ENCODE results near the gene CKMT2. TPM values are rescaled to one million over a fixed set of nuclear protein-coding genes. Genes with fewer than 3 reads are reported as not detected.

CKMT2 gene
- total and polyA plus RNA-seq, 2 donors (not counting 3 experiments of a cell fraction or from before 2014, with no cell fraction given) = not detected

DNA sequence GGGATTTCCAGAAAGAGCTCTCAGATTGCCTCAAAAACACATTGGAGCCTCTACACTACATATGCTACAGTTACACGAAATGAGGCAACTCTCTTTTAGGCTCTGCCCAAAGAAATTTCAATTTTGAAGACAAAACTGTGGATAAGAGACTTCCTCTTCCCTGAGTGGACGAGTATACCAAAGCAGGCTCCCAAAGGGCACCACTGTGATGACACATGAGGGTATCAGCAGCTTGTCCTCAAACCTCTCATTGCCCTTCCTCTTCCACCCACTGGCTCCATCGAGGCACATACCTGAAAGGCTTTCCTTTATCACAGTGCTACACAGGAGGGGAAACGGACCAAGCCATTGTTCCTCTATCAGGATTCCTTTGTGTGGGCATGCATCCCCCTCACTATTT is 11.3 kb downstream of the CKMT2 start:
- dilution Hi-C loops (cut with MboI; ENCODE audit: extremely low pct_ligation_motif_present, low sequenced_read_pairs) (no loop called here), intact Hi-C loops (cut with micrococcal nuclease) (no loop called here)
- Histone ChIP-seq H3K27ac (ENCODE audit: insufficient read depth, low read depth, low read length) (no peak overlapping the region), H3K79me2 (ENCODE audit: control insufficient read depth, insufficient read depth, low read length) (no peaks in the 10 kb centered on the region), H4K20me1 (replicated peaks; ENCODE audit: control insufficient read depth, extremely low read depth, insufficient read depth, low read length) (no peaks in the 10 kb centered on the region), H3K4me1 (ENCODE audit: control insufficient read depth, extremely low read depth, insufficient read depth, low read length) (peaks cover 5% of the 10 kb centered on the region), H3K4me2 (ENCODE audit: insufficient read depth, low read length) (no peak overlapping the region), H3K9ac (replicated peaks; ENCODE audit: extremely low read depth, insufficient read depth, low read length) (no peak overlapping the region), H3K9me1 (replicated peaks; ENCODE audit: control insufficient read depth, extremely low read depth, insufficient read depth, low read length) (no peaks in the 10 kb centered on the region), H3K27me3 (ENCODE audit: control insufficient read depth in 2 of 2, insufficient read depth in 2 of 2, low read length in 2 of 2) (no peaks in the 10 kb centered on the region), H3K36me3 (ENCODE audit: control insufficient read depth in 2 of 2, extremely low read depth in 1 of 2, insufficient read depth in 2 of 2, low read length in 2 of 2) (no peaks in the 10 kb centered on the region), H3K9me3 (replicated peaks; ENCODE audit: control insufficient read depth, insufficient read depth, low read length) (no peaks in the 10 kb centered on the region), H3K4me3 (replicated peaks in 1 of 3; ENCODE audit: insufficient read depth in 1 of 3, low read depth in 1 of 3, low read length in 3 of 3) (no peak overlapping the region), H2AFZ (ENCODE audit: low read depth, low read length) (no peak overlapping the region)
- TF ChIP-seq POLR2AphosphoS5 (IDR thresholded peaks at IDR 0.05; ENCODE audit: insufficient read depth, low read depth, low read length) = no peak
- TF ChIP-seq, protein P1, sequence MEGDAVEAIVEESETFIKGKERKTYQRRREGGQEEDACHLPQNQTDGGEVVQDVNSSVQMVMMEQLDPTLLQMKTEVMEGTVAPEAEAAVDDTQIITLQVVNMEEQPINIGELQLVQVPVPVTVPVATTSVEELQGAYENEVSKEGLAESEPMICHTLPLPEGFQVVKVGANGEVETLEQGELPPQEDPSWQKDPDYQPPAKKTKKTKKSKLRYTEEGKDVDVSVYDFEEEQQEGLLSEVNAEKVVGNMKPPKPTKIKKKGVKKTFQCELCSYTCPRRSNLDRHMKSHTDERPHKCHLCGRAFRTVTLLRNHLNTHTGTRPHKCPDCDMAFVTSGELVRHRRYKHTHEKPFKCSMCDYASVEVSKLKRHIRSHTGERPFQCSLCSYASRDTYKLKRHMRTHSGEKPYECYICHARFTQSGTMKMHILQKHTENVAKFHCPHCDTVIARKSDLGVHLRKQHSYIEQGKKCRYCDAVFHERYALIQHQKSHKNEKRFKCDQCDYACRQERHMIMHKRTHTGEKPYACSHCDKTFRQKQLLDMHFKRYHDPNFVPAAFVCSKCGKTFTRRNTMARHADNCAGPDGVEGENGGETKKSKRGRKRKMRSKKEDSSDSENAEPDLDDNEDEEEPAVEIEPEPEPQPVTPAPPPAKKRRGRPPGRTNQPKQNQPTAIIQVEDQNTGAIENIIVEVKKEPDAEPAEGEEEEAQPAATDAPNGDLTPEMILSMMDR (IDR thresholded peaks at IDR 0.05; ENCODE audit: extremely low read depth in 1 of 2, insufficient read depth in 1 of 2, low read depth in 1 of 2, low read length in 2 of 2) = no peak
- TF ChIP-seq JUN (IDR thresholded peaks at IDR 0.05; ENCODE audit: borderline replicate concordance, insufficient read depth, insufficient read length, low read depth) = no peak
- no peak for TF ChIP-seq POLR2A (IDR thresholded peaks at IDR 0.05; ENCODE audit: low read depth, low read length)
- no peak for TF ChIP-seq EZH2 (IDR thresholded peaks at IDR 0.05; ENCODE audit: borderline replicate concordance, low read depth, low read length, severe bottlenecking)
- no peak for TF ChIP-seq MYC (IDR thresholded peaks at IDR 0.05; ENCODE audit: low read depth, low read length)
- TF ChIP-seq FOS (IDR thresholded peaks at IDR 0.05; ENCODE audit: borderline replicate concordance, insufficient read depth, low read length) = no peak
- TF ChIP-seq GATA2 (IDR thresholded peaks at IDR 0.05; ENCODE audit: insufficient read depth, insufficient read length, low read depth, low read length) = no peak
- TF ChIP-seq, protein P2, sequence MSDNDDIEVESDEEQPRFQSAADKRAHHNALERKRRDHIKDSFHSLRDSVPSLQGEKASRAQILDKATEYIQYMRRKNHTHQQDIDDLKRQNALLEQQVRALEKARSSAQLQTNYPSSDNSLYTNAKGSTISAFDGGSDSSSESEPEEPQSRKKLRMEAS (IDR thresholded peaks at IDR 0.05; ENCODE audit: insufficient read depth, insufficient read length) = no peak
- DNase-seq (ENCODE audit: low read depth, low spot score) (no peak), FAIRE-seq (no peak)
- POLR2A ChIA-PET = no interaction called here
- CTCF ChIA-PET = interaction anchor here (0.7 kb wide), 1 partner anchor 57 kb away, joined by 4 read pairs; no protein-coding TSS in a partner anchor
- no TSS peak for BruUV-seq (replicated peaks)
